HG02588 (cell line): ENCODE results near the gene SLC37A2.
A peak's percentile ranks its signal among the peaks of the same experiment; 100 is the strongest.
"Not testable (repeated sequence)": the region's sequence is repeated elsewhere in the genome, so short reads cannot be mapped to it uniquely, and the experiment has no call there.

ENCODE experiments used
- ATAC-seq: cut with Tn5 transposase; IDR thresholded peaks from one replicate; pipeline ENCODE4 v1.9.1; 2021; ENCODE audit warnings: mild to moderate bottlenecking, moderate library complexity; ENCODE audit not compliant: unreplicated experiment

Gene SLC37A2

DNA sequence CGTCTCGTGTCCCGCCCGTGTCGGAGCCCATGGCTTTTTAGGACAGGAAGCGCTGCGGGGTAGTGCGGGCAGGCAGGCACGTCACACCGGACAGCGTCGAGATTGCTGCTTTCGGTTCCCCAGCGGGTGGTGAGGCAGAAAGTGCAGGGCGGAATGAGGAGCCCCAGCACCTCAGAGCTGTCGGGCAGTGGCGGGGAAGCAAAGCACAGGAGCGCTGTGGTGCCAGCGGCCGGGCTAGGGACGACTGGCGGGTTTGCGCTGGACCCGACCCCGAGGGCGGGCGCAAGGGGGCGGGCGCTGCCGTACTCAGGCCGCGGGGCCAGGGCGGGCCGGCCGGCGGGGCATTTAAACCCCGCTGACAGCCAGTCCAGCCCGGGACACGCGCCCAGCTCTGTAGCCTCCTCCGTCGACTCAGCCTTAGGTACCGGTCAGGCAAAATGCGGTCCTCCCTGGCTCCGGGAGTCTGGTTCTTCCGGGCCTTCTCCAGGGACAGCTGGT is at the start of gene SLC37A2:
SLC37A2 (plus strand) TSS at position 375 of the 498 bp plus-strand sequence; CDS start at position 438, 63 bp downstream.
- peak; percentile 91 for ATAC-seq

GRCh38 chr11:125016413-125016812 is 46.7 kb upstream of the SLC37A2 start:
- ATAC-seq: no peak

DNA sequence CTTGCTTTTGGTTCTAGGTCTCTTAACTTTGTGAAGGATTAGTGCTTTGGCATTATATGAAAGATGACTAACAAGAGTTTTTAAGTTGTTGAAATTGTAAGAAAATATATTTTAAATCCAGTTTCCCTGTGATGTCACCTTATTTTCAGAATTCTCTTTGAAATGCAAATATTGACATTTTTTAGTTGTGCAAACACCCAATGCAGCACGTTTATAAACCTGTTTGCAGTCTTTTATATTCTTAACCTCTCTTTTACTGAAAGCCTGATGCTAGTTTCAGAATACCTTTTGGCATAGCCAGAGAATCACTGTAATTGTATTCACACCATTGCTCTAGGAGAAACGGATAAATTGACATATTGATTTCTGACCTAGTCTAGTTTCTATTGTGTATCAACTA is 42.8 kb upstream of the SLC37A2 start:
- ATAC-seq: no peak

- no peak for ATAC-seq
Observed at GRCh38 chr11:125022551-125022950, 40.6 kb upstream of the SLC37A2 start.

- ATAC-seq: no peak
Observed at GRCh38 chr11:125025968-125026367, 37.1 kb upstream of the SLC37A2 start.

DNA sequence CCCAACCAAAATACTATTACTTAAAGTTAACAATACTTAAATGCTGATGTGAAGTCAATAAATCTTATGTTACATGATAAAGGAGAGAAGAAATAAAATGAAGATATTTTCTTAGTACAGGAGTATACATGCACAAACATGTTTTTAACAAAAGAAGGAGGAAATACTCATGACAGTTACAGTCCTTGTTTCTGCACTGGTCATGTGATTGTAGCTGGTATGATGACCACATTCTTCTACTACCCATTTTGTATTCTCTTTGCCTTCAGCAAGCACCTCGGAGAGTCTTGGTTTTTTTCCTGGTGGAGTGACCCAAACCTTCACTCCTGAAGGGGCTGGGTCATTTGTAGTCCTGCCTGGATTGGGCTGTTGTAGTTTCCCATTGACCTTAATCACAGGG is 33.7 kb upstream of the SLC37A2 start:
- not testable (repeated sequence) for ATAC-seq

- no peak for ATAC-seq
Observed at GRCh38 chr11:125036933-125037332, 26.2 kb upstream of the SLC37A2 start.

- no peak for ATAC-seq
Observed at GRCh38 chr11:125049164-125049792, 13.8 kb upstream of the SLC37A2 start.

- ATAC-seq: no peak
Observed at GRCh38 chr11:125052047-125052446, 11.1 kb upstream of the SLC37A2 start.

DNA sequence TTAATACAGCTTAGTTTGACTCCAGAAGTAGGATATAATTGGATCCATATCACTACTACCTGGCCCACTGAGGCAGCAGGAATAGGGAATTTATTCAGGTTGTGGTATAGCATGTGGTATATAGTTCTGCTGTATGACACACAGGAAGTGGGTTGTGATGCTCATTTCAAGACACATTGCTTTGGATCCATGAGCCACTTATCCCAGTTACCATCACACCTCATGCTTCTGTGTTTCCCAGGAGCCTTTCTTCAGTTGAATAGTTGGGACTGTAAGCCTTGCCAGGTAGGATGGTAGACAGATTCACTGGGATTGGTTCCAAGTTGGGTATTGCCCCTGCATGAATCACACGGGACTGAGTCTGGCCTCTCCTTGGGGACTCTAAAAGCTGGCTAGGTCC is 9.9 kb upstream of the SLC37A2 start:
- ATAC-seq: no peak

- no peak for ATAC-seq
Observed at GRCh38 chr11:125055107-125055715, 7.9 kb upstream of the SLC37A2 start.

GRCh38 chr11:125056111-125056510 is 7.0 kb upstream of the SLC37A2 start:
- ATAC-seq: not testable (repeated sequence)

DNA sequence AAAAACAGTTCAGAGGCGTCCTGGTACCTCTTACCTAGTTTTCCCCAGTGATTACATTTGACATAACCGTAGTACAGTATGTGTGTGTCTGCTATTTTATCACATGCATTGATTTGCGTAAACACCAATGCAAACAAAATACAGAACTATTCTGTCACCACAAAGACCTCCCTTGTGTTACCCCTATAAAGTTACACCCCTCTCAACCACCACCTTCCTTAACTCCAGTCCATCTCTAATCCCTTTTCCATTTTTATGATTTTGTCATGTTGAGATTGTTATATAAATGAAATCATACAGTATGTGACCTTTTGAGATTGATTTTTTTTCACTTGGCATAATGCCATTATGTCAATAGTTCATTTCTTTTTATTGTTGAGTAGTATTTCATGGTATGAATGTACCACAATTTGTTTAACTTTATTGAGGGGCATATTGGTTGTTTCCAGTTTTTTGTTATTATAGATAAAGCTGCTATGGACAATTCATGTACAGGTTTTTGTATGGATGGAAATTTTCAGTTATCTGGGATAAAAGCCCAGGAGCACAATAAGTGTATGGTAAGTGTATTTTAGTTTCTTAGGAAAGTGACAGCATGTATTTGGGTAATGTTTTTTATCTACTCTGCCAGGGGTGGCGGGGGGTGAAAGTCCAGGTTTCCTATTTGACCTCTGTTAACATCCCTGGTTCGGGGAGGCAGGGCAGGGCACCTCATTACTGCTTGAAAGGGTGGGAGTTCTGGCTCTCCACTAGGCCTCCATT is 6.0 kb upstream of the SLC37A2 start:
- ATAC-seq: no peak

- ATAC-seq: no peak
Observed at GRCh38 chr11:125057693-125058016, 5.5 kb upstream of the SLC37A2 start.

- ATAC-seq: no peak
Observed at GRCh38 chr11:125061281-125061680, 1.8 kb upstream of the SLC37A2 start.

DNA sequence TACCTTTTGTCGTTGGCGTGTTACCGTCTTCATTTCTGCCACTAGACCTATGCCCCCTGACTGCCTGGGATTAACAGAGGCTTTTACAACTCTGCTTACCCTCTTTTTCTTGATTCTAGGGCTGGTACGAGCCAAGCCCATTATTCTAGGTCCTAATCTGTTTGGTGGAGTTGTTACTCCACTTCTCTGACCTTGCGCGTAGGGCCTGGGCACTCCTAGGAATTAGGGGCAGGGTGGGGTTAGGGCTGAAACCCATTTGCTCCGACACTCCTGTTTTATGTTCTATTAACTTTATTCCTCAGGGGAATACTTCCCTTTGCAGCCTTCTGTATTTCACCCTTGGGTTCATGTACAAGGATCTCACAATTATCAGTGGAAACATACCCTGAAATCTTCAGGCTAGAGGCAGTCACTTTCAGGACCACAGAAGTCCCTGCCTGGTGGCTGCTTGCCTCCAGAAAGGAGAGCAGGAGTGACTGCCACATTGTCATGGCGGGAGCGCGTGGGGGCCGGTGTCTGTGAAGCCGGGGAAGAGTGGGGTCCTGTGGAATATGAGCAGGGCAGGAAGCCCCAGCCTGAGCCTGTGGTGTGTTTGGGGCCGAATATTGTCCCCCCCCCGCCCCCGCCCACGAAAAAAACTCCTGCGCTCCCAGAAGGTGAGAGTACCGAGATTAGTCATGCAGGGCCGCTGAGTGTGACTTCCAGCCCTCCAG is 731 bp upstream of the SLC37A2 start:
- peak; percentile 9 for ATAC-seq

DNA sequence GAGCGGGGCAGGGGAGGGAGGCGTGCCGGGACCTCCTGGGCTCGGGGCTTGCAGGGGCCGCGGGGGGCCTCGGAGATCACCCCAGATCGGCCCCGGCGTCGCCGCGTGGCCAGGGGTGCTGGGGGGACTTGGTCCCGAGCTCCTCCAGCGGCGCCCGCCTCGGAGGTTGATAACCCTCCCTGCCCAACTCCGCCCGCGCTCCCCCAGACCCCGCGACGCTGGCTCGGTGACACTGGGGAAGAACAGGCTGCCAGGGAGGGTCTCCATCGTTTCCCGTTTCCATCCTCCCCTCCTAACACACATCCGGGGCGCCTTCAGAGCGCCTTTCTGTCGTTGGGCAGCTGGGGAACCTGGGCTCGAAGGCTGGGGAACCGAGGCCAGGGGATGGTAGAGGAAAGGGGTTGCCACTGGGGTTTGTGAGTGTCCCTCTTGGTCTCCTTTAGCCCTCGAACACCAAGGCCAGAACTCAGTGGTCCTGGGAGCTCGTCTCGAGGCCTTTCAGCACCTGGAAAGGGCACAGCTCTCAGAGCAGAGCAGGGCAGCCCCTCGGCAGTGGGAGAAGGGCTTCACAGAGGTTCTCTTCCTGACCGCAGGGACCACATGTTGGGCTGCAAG is 431 bp downstream of the SLC37A2 start:
- ATAC-seq: peak; percentile 23

DNA sequence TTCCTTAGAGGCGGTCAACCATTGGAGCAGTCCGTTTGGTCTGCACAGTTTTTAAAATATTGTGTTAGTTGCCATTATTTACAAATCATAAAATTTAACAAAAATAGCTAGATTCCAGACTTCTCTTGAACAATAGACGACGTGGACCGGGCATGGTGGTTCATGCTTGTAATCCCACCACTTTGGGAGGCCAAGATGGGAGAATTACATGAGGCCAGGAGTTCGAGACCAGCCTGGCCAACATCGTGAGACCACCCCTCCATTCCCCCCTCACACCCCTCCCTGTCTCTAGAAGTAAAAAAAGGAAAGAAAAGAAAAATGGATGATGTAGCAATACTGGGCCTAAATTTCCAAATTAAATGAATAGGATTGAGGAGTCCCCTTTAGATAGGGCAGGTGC is 965 bp downstream of the SLC37A2 start:
- ATAC-seq: no peak

DNA sequence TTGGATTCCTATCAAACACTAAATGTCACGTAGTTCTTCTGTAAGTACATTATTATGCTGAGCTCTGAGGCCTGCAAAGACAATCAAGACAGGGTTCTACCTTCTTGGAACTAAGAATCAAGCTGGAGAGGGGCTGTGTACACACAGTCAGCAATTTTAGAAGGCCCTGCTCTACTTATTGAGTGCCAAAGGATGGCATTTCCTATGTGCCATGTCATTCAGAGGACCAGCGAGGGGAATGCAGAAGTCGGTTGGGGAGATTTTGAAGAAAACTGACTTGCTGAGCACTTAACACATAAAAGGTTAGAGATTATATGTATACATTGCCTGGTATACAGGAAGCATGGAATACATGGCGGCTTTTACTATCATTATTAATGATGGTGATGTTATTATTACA is 5.3 kb downstream of the SLC37A2 start:
- ATAC-seq: no peak

GRCh38 chr11:125069008-125069407 is 5.9 kb downstream of the SLC37A2 start:
- no peak for ATAC-seq

DNA sequence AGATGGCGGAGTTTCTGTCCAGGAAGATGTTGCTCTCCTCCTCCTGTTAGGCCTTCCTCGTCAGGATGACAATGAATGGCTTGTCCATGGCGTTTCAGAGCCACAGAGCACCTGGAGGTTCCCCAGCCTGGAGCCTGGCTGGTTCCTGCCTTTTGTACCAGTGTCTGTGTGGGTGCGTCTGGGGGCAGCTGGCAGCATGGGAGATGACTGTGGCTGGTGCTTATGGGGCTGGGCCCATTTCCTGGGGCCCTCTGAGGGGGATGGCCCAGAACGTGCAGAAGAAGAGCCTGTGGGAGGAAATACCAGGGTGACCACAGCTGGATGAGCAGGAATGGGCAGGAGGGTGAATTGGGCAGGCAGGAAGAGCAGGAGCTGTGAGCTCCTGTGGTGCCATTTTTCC is 6.7 kb downstream of the SLC37A2 start:
- no peak for ATAC-seq
